Endothelial cell of hepatic sinusoid (primary cell): ENCODE measurements around the gene EPSTI1.

ENCODE experiments used
- in situ Hi-C: cut with HindIII; loops from 2 replicates; pipeline ENCODE4 v1.10.0; 2017; ENCODE audit warnings: low sequenced_read_pairs

The EPSTI1 gene

GRCh38 chr13:42977219-42977659 lies 14.8 kb downstream of the EPSTI1 start:
- in situ Hi-C loops, result no loop called here

GRCh38 chr13:42976066-42976465 lies 16.0 kb downstream of the EPSTI1 start:
- in situ Hi-C loops, result no loop called here

- in situ Hi-C loops, result no loop called here
These were observed 18.5 kb downstream of the EPSTI1 start for GRCh38 chr13:42973581-42973980.

- in situ Hi-C loops, result no loop called here
These were observed 20.2 kb downstream of the EPSTI1 start for GRCh38 chr13:42971691-42972347.

GRCh38 chr13:42970824-42971690 lies 21.0 kb downstream of the EPSTI1 start:
- in situ Hi-C loops, result no loop called here

- in situ Hi-C loops, result loop anchor here (10.0 kb wide), 1 partner anchor 185 kb away; no protein-coding TSS in a partner anchor
These were observed 22.4 kb downstream of the EPSTI1 start for GRCh38 chr13:42969565-42970172.

- in situ Hi-C loops, result loop anchor here (10.0 kb wide), 1 partner anchor 186 kb away; no protein-coding TSS in a partner anchor
These were observed 23.1 kb downstream of the EPSTI1 start for GRCh38 chr13:42968906-42969305.

- in situ Hi-C loops, result loop anchor here (10.0 kb wide), 1 partner anchor 187 kb away; no protein-coding TSS in a partner anchor
These were observed 24.4 kb downstream of the EPSTI1 start for GRCh38 chr13:42967660-42968059.

- in situ Hi-C loops, result loop anchor here (10.0 kb wide), 1 partner anchor 190 kb away; no protein-coding TSS in a partner anchor
These were observed 26.8 kb downstream of the EPSTI1 start for GRCh38 chr13:42965281-42965680.

GRCh38 chr13:42964761-42965161 lies 27.3 kb downstream of the EPSTI1 start:
- in situ Hi-C loops, result loop anchor here (10.0 kb wide), 1 partner anchor 190 kb away; no protein-coding TSS in a partner anchor

- in situ Hi-C loops, result loop anchor here (10.0 kb wide), 1 partner anchor 195 kb away; no protein-coding TSS in a partner anchor
These were observed 32.4 kb downstream of the EPSTI1 start for GRCh38 chr13:42959615-42960014.

GRCh38 chr13:42957881-42958280 lies 34.2 kb downstream of the EPSTI1 start:
- in situ Hi-C loops, result no loop called here

- in situ Hi-C loops, result no loop called here
These were observed 41.9 kb downstream of the EPSTI1 start for GRCh38 chr13:42950181-42950580.

- in situ Hi-C loops, result no loop called here
These were observed 44.1 kb downstream of the EPSTI1 start for GRCh38 chr13:42947925-42948324.

GRCh38 chr13:42946927-42947326 lies 45.1 kb downstream of the EPSTI1 start:
- in situ Hi-C loops, result no loop called here

GRCh38 chr13:42929886-42930535 lies 62.0 kb downstream of the EPSTI1 start:
- in situ Hi-C loops, result no loop called here

- in situ Hi-C loops, result no loop called here
These were observed 65.5 kb downstream of the EPSTI1 start for GRCh38 chr13:42926555-42926954.

GRCh38 chr13:42926043-42926442 lies 66.0 kb downstream of the EPSTI1 start:
- in situ Hi-C loops, result no loop called here

GRCh38 chr13:42925626-42926025 lies 66.4 kb downstream of the EPSTI1 start:
- in situ Hi-C loops, result no loop called here

- in situ Hi-C loops, result no loop called here
These were observed 67.7 kb downstream of the EPSTI1 start for GRCh38 chr13:42924344-42924743.

- in situ Hi-C loops, result no loop called here
These were observed 84.3 kb downstream of the EPSTI1 start for GRCh38 chr13:42907745-42908144.
